Naive thymus-derived CD4-positive, alpha-beta T cell (primary cell): ENCODE data around the gene PLOD1. TPM values are rescaled to one million over a fixed set of nuclear protein-coding genes. Genes with fewer than 3 reads are reported as not detected.
"Not testable (repeated sequence)": the region's sequence is repeated elsewhere in the genome, so short reads cannot be mapped to it uniquely, and the experiment has no call there.

Source experiments
- ATAC-seq: fragments of 150-1000 bp; cut with Tn5 transposase; 2 replicates; pipeline ENCODE4 v1.10.0; 2021; ENCODE audit warnings: mild to moderate bottlenecking, moderate library complexity
- CTCF ChIA-PET: fragments of 350-600 bp; sonication (Branson Sonifier 250); formaldehyde crosslinking; loops from one replicate; lab custom pipeline; 2021; ENCODE audit warnings: antibody characterized with exemption; lab: Charles Lee
- POLR2A ChIA-PET: fragments of 350-600 bp; sonication (Branson Sonifier 250); formaldehyde crosslinking; loops from one replicate; lab custom pipeline; 2021; ENCODE audit warnings: antibody characterized with exemption, inconsistent platforms; lab: Charles Lee
- DNase-seq, 9 donors: peaks; one replicate each; pipeline versions ENCODE4 v3.0.0 to v3.0.0-alpha.2; 2020 to 2022; ENCODE audit warnings: mixed read lengths in 1 of 9
- H3K27ac ChIP-seq: one replicate; pipeline ENCODE4 v1.7.0; 2013; ENCODE audit warnings: mild to moderate bottlenecking, low read depth, low read length, moderate library complexity
- H3K27me3 ChIP-seq, 2 donors: one replicate each; pipeline ENCODE4 v1.7.0; 2013; ENCODE audit warnings: low read length in 2 of 2, mild to moderate bottlenecking in 2 of 2, moderate library complexity in 2 of 2; ENCODE audit not compliant: control insufficient read depth in 2 of 2, insufficient read depth in 2 of 2
- H3K36me3 ChIP-seq, 3 experiments: 1 replicate in 2 of 3; 2 replicates in 1 of 3; pipeline ENCODE4 v1.7.0; 2013; ENCODE audit warnings: low read length in 3 of 3, mild to moderate bottlenecking in 3 of 3, moderate library complexity in 1 of 3; ENCODE audit not compliant: insufficient read depth in 3 of 3, control insufficient read depth in 2 of 3
- H3K4me1 ChIP-seq, 2 donors: one replicate each; pipeline ENCODE4 v1.7.0; 2013; ENCODE audit warnings: low read length in 2 of 2, mild to moderate bottlenecking in 2 of 2, moderate library complexity in 1 of 2; ENCODE audit not compliant: control insufficient read depth in 2 of 2, insufficient read depth in 2 of 2
- H3K4me3 ChIP-seq: 2 replicates; pipeline ENCODE4 v1.7.0; 2013; ENCODE audit warnings: mild to moderate bottlenecking, low read length
- H3K9me3 ChIP-seq, 3 experiments: 1 replicate in 2 of 3; 2 replicates in 1 of 3; pipeline ENCODE4 v1.7.0; 2013; ENCODE audit warnings: low read length in 3 of 3; ENCODE audit not compliant: control insufficient read depth in 2 of 3
- H3K27ac Mint-ChIP-seq, 9 donors: one replicate each; pipeline ENCODE4 v1.8.0; 2020 to 2022; ENCODE audit warnings: mixed read lengths in 9 of 9, mild to moderate bottlenecking in 8 of 9, moderate library complexity in 5 of 9, inconsistent platforms in 2 of 9
- H3K27me3 Mint-ChIP-seq, 5 donors: one replicate each; pipeline ENCODE4 v1.8.0; 2021 to 2022; ENCODE audit warnings: mixed read lengths in 5 of 5, mild to moderate bottlenecking in 1 of 5
- H3K36me3 Mint-ChIP-seq, 5 donors: one replicate each; pipeline ENCODE4 v1.8.0; 2020 to 2022; ENCODE audit warnings: mixed read lengths in 5 of 5, mild to moderate bottlenecking in 3 of 5, inconsistent platforms in 1 of 5
- H3K4me1 Mint-ChIP-seq, 7 donors: one replicate each; pipeline ENCODE4 v1.8.0; 2020 to 2022; ENCODE audit warnings: mixed read lengths in 7 of 7, mild to moderate bottlenecking in 3 of 7, inconsistent platforms in 1 of 7
- H3K4me3 Mint-ChIP-seq, 10 donors: one replicate each; pipeline ENCODE4 v1.8.0; 2020 to 2022; ENCODE audit warnings: mild to moderate bottlenecking in 10 of 10, mixed read lengths in 10 of 10, moderate library complexity in 6 of 10, inconsistent platforms in 2 of 10
- H3K9me3 Mint-ChIP-seq, 11 donors: one replicate each; pipeline ENCODE4 v1.8.0; 2020 to 2022; ENCODE audit warnings: mixed read lengths in 11 of 11, mild to moderate bottlenecking in 4 of 11, inconsistent platforms in 1 of 11, moderate library complexity in 1 of 11
- intact Hi-C, 2 donors: fragments of 100-400 bp; cut with micrococcal nuclease; formaldehyde crosslinking; loops; one replicate each; pipeline ENCODE4 v1.15.1; 2023
- polyA plus RNA-seq, 2 donors: library from polyadenylated mRNA; unstranded; fragments of 300-500 nt; fragmentation: Illumina TruSeq; gene quantifications; one replicate each; pipeline ENCODE4 v1.2.3, GENCODE V29; 2021
- total RNA-seq, 6 experiments: library from RNA in 5 of 6; stranded (reverse) in 5 of 6; gene quantifications; 1 replicate in 5 of 6; 2 replicates in 1 of 6; pipeline ENCODE4 v1.2.3 and lab custom pipeline; 2021 to 2026

The PLOD1 gene
- total and polyA plus RNA-seq, 7 experiments from 2014 or later = 1.8 to 24.2 (median 4.2) TPM

DNA sequence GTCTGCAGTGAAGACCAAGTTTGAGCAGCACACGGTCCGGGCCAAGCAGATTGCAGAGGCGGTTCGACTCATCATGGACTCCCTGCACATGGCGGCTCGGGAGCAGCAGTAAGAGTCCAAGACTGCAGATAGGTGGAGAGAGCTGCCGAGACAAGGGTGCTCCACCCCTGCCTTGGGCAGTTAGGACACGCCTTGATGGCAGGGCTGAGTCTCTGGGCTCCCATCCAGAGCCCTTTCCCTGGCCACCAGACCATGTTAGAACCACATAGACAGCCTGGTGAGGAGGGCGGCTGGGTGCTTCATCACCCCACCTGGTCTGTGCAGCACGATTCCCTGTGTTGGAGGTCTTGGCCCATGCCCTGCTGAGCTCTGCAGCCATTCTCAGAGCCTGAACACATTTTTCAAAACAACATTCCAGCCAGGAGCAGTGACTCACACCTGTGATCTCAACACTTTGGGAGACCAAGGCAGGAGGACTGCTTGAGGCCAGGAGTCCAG is 67.5 kb downstream of the PLOD1 start:
- Mint-ChIP-seq H3K36me3 (peaks cover 10 to 52% (median 30%) of the 10 kb centered on the region in 5 donors), H3K27me3 (no peaks in the 10 kb centered on the region), H3K27ac (no peak overlapping the region), H3K4me3 (no peak overlapping the region), H3K9me3 (no peaks in the 10 kb centered on the region), H3K4me1 (peaks cover 0 to 11% (median 0%) of the 10 kb centered on the region in 7 donors)
- Histone ChIP-seq H3K27me3 (no peaks in the 10 kb centered on the region), H3K9me3 (no peaks in the 10 kb centered on the region), H3K27ac (no peak overlapping the region), H3K4me1 (no peaks in the 10 kb centered on the region), H3K36me3 (peaks cover 7 to 91% (median 20%) of the 10 kb centered on the region in 3 experiments), H3K4me3 (no peak overlapping the region)
- intact Hi-C loops = loop anchor here in 1 of 2 donors (2.0 kb wide), 1 partner anchor 29 kb away; no protein-coding TSS in a partner anchor
- CTCF ChIA-PET = interaction anchor here (0.9 kb wide), 1 partner anchor 8 kb away, joined by 4 read pairs; no protein-coding TSS in a partner anchor
- DNase-seq = no peak
- ATAC-seq = no peak
- POLR2A ChIA-PET = no interaction called here

DNA sequence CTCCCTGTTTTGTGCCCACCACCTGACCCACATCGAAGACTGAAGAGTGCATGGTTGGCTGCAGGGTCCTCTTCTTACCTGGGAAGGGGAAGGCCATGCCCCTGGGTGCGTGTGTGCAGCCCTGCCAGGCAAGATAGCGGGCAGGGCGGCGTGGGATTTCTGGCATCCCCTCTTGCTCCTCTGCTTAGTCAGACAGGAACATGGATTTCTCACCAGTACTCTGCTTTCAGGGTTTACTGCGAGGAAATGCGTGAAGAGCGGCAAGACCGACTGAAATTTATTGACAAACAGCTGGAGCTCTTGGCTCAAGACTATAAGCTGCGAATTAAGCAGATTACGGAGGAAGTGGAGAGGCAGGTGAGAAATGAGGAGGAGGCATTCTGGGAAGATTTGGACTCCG is 69.2 kb downstream of the PLOD1 start:
- no peaks in the 10 kb centered on the region for H3K27me3 Mint-ChIP-seq
- no peak overlapping the region for H3K27ac ChIP-seq
- H3K9me3 ChIP-seq = no peaks in the 10 kb centered on the region
- peaks cover 16 to 54% (median 33%) of the 10 kb centered on the region in 5 donors for H3K36me3 Mint-ChIP-seq
- H3K27ac Mint-ChIP-seq = no peak overlapping the region
- ATAC-seq (no peak), DNase-seq (no peak)
- no peaks in the 10 kb centered on the region for H3K4me1 ChIP-seq
- H3K4me3 Mint-ChIP-seq = no peak overlapping the region
- ChIA-PET POLR2A (no interaction called here), CTCF (interaction anchor here (1.6 kb wide), 1 partner anchor 16 kb away, joined by 4 read pairs; the partner anchor contains the start of gene MIIP)
- no peaks in the 10 kb centered on the region for H3K27me3 ChIP-seq
- no peak overlapping the region for H3K4me3 ChIP-seq
- H3K36me3 ChIP-seq = peaks cover 7 to 82% (median 18%) of the 10 kb centered on the region in 3 experiments
- intact Hi-C loops = no loop called here
- H3K4me1 Mint-ChIP-seq = peaks cover 0 to 11% (median 0%) of the 10 kb centered on the region in 7 donors
- no peaks in the 10 kb centered on the region for H3K9me3 Mint-ChIP-seq

DNA sequence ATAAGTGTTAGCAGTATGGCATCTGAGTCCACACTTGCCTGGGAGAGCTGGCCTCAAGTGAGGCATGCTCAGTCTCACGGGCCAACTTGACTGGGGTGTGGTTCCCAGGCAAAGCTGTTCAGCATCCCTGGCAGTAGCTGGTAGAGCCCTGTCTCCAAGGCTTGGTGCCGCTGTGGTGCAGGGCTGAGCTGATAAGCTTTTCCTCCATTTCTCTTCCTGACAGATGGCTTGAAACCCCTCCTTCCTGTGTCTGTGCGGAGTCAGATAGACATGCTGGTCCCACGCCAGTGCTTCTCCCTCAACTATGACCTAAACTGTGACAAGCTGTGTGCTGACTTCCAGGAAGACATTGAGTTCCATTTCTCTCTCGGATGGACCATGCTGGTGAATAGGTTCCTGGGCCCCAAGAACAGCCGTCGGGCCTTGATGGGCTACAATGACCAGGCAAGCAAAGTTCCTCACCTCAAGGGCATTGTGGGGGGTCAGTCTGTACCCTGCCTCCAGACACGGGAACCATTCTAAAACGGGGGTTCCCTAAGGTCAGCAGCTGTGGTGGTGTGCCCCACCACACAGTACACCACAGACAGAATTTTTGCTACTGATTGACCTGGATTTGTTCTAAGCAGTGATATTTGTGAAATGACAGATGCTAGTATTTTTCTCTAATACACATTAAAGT is 71.1 kb downstream of the PLOD1 start:
- no peak overlapping the region for H3K27ac ChIP-seq
- no peak overlapping the region for H3K4me3 ChIP-seq
- Mint-ChIP-seq H3K4me3 (no peak overlapping the region), H3K36me3 (peaks cover 16 to 65% (median 28%) of the 10 kb centered on the region in 5 donors), H3K27me3 (no peaks in the 10 kb centered on the region), H3K27ac (no peak overlapping the region), H3K4me1 (peaks cover 0 to 11% (median 0%) of the 10 kb centered on the region in 7 donors), H3K9me3 (no peaks in the 10 kb centered on the region)
- CTCF ChIA-PET = no interaction called here
- DNase-seq (no peak), ATAC-seq (no peak)
- no peaks in the 10 kb centered on the region for H3K27me3 ChIP-seq
- POLR2A ChIA-PET = no interaction called here
- intact Hi-C loops = no loop called here
- H3K36me3 ChIP-seq = peaks cover 7 to 87% (median 23%) of the 10 kb centered on the region in 3 experiments
- H3K9me3 ChIP-seq = no peaks in the 10 kb centered on the region
- no peaks in the 10 kb centered on the region for H3K4me1 ChIP-seq

DNA sequence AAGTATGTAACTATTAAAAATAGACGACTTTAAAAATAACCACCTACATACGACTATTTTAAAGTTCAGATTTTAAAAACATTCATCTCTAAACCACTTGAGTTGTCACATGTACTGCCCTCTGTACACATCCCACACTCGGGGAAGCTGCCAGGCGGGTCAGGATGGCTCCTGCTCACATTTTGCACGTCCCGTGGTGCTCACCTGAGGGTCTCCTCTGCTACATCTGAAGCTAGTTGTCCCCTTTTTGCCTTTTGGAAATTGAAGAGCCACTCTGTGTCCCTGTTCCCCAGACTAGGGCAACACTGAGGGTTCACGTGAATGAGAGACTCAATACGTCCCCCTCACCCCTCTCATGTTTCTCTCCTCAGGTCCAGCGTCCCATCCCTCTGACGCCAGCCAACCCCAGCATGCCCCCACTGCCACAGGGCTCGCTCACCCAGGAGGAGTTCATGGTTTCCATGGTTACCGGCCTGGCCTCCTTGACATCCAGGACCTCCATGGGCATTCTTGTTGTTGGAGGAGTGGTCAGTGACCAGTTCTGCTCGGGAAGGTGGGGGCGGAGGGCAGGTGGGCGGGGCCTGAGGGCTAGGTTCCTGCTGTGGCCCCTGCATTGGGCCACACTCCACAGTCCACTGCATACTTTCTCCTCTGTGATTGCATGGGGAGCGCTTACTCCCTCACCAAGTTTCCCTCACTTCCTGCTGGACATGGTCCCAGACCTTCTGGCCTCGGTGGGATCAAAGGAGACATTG is 71.8 kb downstream of the PLOD1 start:
- H3K27me3 Mint-ChIP-seq = no peaks in the 10 kb centered on the region
- ChIA-PET CTCF (no interaction called here), POLR2A (no interaction called here)
- H3K36me3 ChIP-seq = peaks cover 9 to 87% (median 23%) of the 10 kb centered on the region in 3 experiments
- no peaks in the 10 kb centered on the region for H3K9me3 ChIP-seq
- no peak overlapping the region for H3K27ac ChIP-seq
- DNase-seq (no peak), ATAC-seq (no peak)
- no peak overlapping the region for H3K4me3 Mint-ChIP-seq
- H3K27ac Mint-ChIP-seq = no peak overlapping the region
- peaks cover 16 to 70% (median 28%) of the 10 kb centered on the region in 5 donors for H3K36me3 Mint-ChIP-seq
- H3K4me1 ChIP-seq = no peaks in the 10 kb centered on the region
- intact Hi-C loops = no loop called here
- no peaks in the 10 kb centered on the region for H3K9me3 Mint-ChIP-seq
- H3K4me3 ChIP-seq = no peak overlapping the region
- H3K4me1 Mint-ChIP-seq = peaks cover 0 to 9% (median 0%) of the 10 kb centered on the region in 7 donors
- no peaks in the 10 kb centered on the region for H3K27me3 ChIP-seq

DNA sequence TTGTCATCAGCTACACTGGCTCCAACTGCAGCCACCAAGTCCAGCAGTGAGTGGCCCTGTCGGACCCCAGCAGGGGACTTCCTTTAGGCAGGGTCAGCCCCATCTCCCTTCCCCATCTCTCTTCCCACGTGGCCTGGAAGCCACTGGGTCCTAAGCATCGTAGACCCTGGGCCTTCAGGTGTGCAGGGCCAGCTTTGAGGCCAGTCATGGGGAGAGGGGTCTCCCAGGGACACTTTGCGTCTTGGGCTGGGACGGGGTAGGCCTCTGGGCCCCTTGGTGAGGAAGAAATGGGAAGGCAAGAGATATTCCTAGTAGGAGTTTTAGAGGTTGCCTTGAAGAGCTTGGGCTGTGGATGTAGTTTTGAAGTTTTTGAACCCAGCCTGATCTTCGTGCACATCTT is 72.7 kb downstream of the PLOD1 start:
- Mint-ChIP-seq H3K36me3 (peaks cover 16 to 73% (median 29%) of the 10 kb centered on the region in 5 donors), H3K27ac (peak overlapping the region in 2 of 9 donors; percentile 38 to 42), H3K4me3 (no peak overlapping the region), H3K27me3 (no peaks in the 10 kb centered on the region), H3K9me3 (no peaks in the 10 kb centered on the region), H3K4me1 (peaks cover 0 to 14% (median 0%) of the 10 kb centered on the region in 7 donors)
- Histone ChIP-seq H3K27me3 (no peaks in the 10 kb centered on the region), H3K4me1 (no peaks in the 10 kb centered on the region), H3K9me3 (no peaks in the 10 kb centered on the region), H3K36me3 (peaks cover 6 to 87% (median 26%) of the 10 kb centered on the region in 3 experiments), H3K4me3 (no peak overlapping the region), H3K27ac (no peak overlapping the region)
- intact Hi-C loops = no loop called here
- CTCF ChIA-PET = no interaction called here
- POLR2A ChIA-PET = no interaction called here
- no peak for DNase-seq
- no peak for ATAC-seq

DNA sequence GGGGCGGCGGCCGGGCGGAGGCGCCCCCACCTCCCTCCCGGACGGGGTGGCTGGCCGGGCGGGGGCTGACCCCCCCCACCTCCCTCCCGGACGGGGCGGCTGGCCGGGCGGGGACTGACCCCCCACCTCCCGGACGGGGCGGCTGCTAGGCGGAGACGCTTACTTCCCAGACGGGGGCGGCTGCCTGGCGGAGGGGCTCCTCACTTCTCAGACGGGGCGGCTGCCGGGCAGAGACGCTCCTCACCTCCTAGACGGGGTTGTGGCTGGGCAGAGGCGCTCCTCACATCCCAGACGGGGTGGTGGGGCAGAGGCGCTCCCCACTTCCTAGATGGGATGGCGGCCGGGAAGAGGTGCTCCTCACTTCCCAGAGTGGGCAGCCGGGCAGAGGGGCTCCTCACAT is 73.8 kb downstream of the PLOD1 start:
- H3K27me3 ChIP-seq, H3K4me1 ChIP-seq, DNase-seq, H3K27ac ChIP-seq, H3K4me3 Mint-ChIP-seq, H3K4me3 ChIP-seq, POLR2A ChIA-PET, H3K27me3 Mint-ChIP-seq, H3K9me3 Mint-ChIP-seq, intact Hi-C loops, CTCF ChIA-PET, ATAC-seq, H3K27ac Mint-ChIP-seq, H3K9me3 ChIP-seq: not testable (repeated sequence)
- H3K36me3 ChIP-seq = peaks cover 6 to 84% (median 21%) of the 10 kb centered on the region in 3 experiments
- Mint-ChIP-seq H3K36me3 (peaks cover 13 to 66% (median 24%) of the 10 kb centered on the region in 5 donors), H3K4me1 (peaks cover 0 to 23% (median 0%) of the 10 kb centered on the region in 7 donors)
